Neural progenitor cell (in vitro differentiated cells): Measurements from ENCODE around the gene CRLF3.
"Not testable (repeated sequence)": the region's sequence is repeated elsewhere in the genome, so short reads cannot be mapped to it uniquely, and the experiment has no call there.

Source experiments
- CTCF ChIP-seq: fragments of 200-600 bp; sonication (generic); IDR thresholded peaks from 2 replicates; pipeline ENCODE4 v1.5.1; 2017; ENCODE audit warnings: antibody characterized with exemption, mild to moderate bottlenecking
- EZH2phosphoT487 ChIP-seq: fragments of 200-600 bp; sonication (generic); IDR thresholded peaks from 2 replicates; pipeline ENCODE4 v1.6.1; 2017; ENCODE audit warnings: antibody characterized with exemption

GRCh38 chr17:30742669-30743068 is 81.8 kb downstream of the CRLF3 start:
- not testable (repeated sequence) for TF ChIP-seq CTCF, EZH2phosphoT487
